Kidney (tissue), 14 donors: ENCODE data around the gene GRIN2A. TPM values are rescaled to one million over a fixed set of nuclear protein-coding genes. Genes with fewer than 3 reads are reported as not detected.

ENCODE experiments used
- DNase-seq, 5 donors: peaks; one replicate each; pipeline ENCODE4 v3.0.0-alpha.2; 2013 to 2020
- FAIRE-seq: peaks from 2 replicates; lab custom pipeline; 2012; peaks lifted over from hg19 to GRCh38; lab: Jason Lieb, UNC
- H3K27ac ChIP-seq, 2 donors: one replicate each; pipeline ENCODE4 v1.7.0; 2013; ENCODE audit warnings: low read depth in 2 of 2, low read length in 2 of 2, inconsistent platforms in 1 of 2
- H3K27me3 ChIP-seq: one replicate; pipeline ENCODE4 v1.7.1; 2013; ENCODE audit warnings: low read length, inconsistent platforms; ENCODE audit not compliant: control insufficient read depth, insufficient read depth
- H3K36me3 ChIP-seq, 3 donors: one replicate each; pipeline versions ENCODE4 v1.7.0 to v1.7.1; 2013; ENCODE audit warnings: low read length in 3 of 3, control low read depth in 1 of 3, inconsistent platforms in 1 of 3; ENCODE audit not compliant: insufficient read depth in 3 of 3, control insufficient read depth in 2 of 3
- H3K4me1 ChIP-seq, 3 donors: one replicate each; pipeline versions ENCODE4 v1.7.0 to v1.7.1; 2013; ENCODE audit warnings: low read length in 3 of 3, inconsistent platforms in 1 of 3, low read depth in 1 of 3; ENCODE audit not compliant: control insufficient read depth in 2 of 3, insufficient read depth in 2 of 3
- H3K4me3 ChIP-seq, 3 donors: one replicate each; pipeline versions ENCODE4 v1.7.0 to v1.8.1; 2013; ENCODE audit warnings: low read length in 3 of 3, control low read depth in 1 of 3, inconsistent platforms in 1 of 3
- H3K9ac ChIP-seq, 3 donors: one replicate each; pipeline versions ENCODE4 v1.7.0 to v1.7.1; 2013; ENCODE audit warnings: low read length in 3 of 3, control low read depth in 1 of 3, inconsistent platforms in 1 of 3
- H3K9me3 ChIP-seq, 3 donors: one replicate each; pipeline versions ENCODE4 v1.7.0 to v1.7.1; 2013; ENCODE audit warnings: low read length in 3 of 3, control low read depth in 1 of 3, inconsistent platforms in 1 of 3; ENCODE audit not compliant: control insufficient read depth in 2 of 3, insufficient read depth in 1 of 3
- intact Hi-C: fragments of 100-400 bp; cut with DNase I; formaldehyde crosslinking; loops from one replicate; pipeline ENCODE4 v1.11.1; 2022
- polyA plus RNA-seq: library from polyadenylated mRNA; stranded (reverse); fragments of 350-450 nt; fragmentation: Illumina TruSeq; extraction: RNeasy Lipid Tissue Mini Kit (QIAGEN cat#74804); gene quantifications from one replicate; pipeline ENCODE4 v1.2.3, GENCODE V29; 2014; ENCODE audit warnings: low read depth, low replicate concordance; ENCODE audit not compliant: insufficient read depth
- total RNA-seq: library from RNA; stranded (reverse); fragmentation: NEBNext Ultra II Directional; extraction: Animal tissue kit (Norgen Biotek cat#: 25700); gene quantifications from one replicate; pipeline ENCODE4 v1.2.1, GENCODE V29; 2021
- TF ChIP-seq, protein P1 (sequence below): IDR thresholded peaks from 3 replicates; pipeline ENCODE4 v1.5.1; 2012; ENCODE audit warnings: mild to moderate bottlenecking, moderate library complexity, borderline replicate concordance; ENCODE audit not compliant: insufficient read depth; ENCODE audit errors: extremely low read depth
- donor health status: control.
- donor health status: control.
- donor health status: control.
- donor health status: control.
- donor health status: control.
- donor health status: DM: yes; HTN: yes; CAD: no.
- donor health status: Normal renal cell carcinoma (clear cell type).

Gene GRIN2A
- total and polyA plus RNA-seq, 2 donors from 2014 or later, result 0.28 to 6.5 TPM

DNA sequence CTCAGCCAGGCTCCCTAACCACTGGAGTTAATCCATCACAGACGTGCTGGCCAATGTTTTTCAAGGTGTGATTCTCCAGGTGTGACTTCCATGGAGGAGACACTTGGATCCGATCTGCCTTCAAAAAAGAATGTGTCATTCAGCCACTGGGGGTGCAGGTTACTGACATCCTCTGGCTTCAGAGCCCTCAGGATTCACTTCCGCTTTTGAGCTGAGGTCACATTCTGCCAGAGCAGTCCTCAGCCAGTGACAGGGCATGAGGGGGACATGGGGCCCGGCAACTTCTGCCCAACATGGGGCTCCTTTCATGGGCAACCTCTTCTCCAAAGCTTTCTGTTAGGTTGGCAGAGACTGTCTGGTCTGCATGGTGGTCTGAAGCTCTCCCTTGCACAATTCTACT is 81.4 kb downstream of the GRIN2A start:
- no peak for DNase-seq
- no peak overlapping the region for H3K4me3 ChIP-seq
- H3K27ac ChIP-seq, result no peak overlapping the region
- H3K9me3 ChIP-seq, result no peaks in the 10 kb centered on the region
- no peak for FAIRE-seq
- TF ChIP-seq, protein P1, sequence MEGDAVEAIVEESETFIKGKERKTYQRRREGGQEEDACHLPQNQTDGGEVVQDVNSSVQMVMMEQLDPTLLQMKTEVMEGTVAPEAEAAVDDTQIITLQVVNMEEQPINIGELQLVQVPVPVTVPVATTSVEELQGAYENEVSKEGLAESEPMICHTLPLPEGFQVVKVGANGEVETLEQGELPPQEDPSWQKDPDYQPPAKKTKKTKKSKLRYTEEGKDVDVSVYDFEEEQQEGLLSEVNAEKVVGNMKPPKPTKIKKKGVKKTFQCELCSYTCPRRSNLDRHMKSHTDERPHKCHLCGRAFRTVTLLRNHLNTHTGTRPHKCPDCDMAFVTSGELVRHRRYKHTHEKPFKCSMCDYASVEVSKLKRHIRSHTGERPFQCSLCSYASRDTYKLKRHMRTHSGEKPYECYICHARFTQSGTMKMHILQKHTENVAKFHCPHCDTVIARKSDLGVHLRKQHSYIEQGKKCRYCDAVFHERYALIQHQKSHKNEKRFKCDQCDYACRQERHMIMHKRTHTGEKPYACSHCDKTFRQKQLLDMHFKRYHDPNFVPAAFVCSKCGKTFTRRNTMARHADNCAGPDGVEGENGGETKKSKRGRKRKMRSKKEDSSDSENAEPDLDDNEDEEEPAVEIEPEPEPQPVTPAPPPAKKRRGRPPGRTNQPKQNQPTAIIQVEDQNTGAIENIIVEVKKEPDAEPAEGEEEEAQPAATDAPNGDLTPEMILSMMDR, result no peak
- no peaks in the 10 kb centered on the region for H3K36me3 ChIP-seq
- no peaks in the 10 kb centered on the region for H3K4me1 ChIP-seq
- intact Hi-C loops, result no loop called here
- H3K9ac ChIP-seq, result no peak overlapping the region
- no peaks in the 10 kb centered on the region for H3K27me3 ChIP-seq

DNA sequence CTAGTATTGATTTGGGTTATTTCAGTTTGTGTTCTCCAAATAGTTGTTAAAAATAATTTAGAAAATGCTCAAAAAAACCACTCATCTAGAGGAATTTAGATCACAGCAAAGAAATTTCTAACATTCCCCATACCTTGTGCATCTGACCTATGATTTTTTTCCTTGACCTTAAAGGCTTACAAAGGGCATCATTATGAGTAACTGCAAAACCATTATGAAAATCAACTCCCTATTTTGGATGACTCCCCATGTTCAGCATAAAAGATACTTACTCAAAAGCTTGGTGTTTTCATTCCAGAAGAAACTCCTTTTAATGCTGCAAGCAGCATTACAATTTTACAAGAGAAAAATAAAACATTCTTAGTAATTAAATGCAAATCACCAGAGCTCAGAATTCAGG is 83.2 kb downstream of the GRIN2A start:
- H3K4me1 ChIP-seq, result no peaks in the 10 kb centered on the region
- DNase-seq, result no peak
- no peaks in the 10 kb centered on the region for H3K36me3 ChIP-seq
- TF ChIP-seq, protein P1, result no peak
- FAIRE-seq, result no peak
- H3K9me3 ChIP-seq, result no peaks in the 10 kb centered on the region
- H3K4me3 ChIP-seq, result no peak overlapping the region
- no peak overlapping the region for H3K9ac ChIP-seq
- no peaks in the 10 kb centered on the region for H3K27me3 ChIP-seq
- H3K27ac ChIP-seq, result no peak overlapping the region
- intact Hi-C loops, result no loop called here

DNA sequence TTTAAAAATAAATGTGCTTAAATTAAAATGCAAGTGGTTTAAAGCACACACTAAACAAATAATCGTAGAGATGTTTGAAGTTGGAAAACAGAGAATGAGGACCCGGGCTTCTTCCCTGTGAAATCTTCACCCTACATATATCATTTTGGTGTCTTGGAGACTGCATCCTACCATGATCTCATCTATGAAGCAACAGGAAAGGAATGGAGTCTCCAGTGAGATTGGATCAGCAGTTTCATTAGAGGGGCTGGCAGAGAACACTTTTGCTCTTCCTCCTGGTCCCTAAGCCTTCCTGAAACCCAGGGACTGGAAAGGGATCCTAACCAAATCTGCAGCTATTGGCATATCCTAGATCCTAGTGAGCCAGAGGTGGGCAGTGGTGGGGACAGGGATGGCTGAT is 85.0 kb downstream of the GRIN2A start:
- TF ChIP-seq, protein P1, result no peak
- DNase-seq (no peak), FAIRE-seq (no peak)
- Histone ChIP-seq H3K27me3 (no peaks in the 10 kb centered on the region), H3K27ac (no peak overlapping the region), H3K4me1 (no peaks in the 10 kb centered on the region), H3K9ac (no peak overlapping the region), H3K4me3 (no peak overlapping the region), H3K36me3 (no peaks in the 10 kb centered on the region), H3K9me3 (no peaks in the 10 kb centered on the region)
- intact Hi-C loops, result no loop called here

DNA sequence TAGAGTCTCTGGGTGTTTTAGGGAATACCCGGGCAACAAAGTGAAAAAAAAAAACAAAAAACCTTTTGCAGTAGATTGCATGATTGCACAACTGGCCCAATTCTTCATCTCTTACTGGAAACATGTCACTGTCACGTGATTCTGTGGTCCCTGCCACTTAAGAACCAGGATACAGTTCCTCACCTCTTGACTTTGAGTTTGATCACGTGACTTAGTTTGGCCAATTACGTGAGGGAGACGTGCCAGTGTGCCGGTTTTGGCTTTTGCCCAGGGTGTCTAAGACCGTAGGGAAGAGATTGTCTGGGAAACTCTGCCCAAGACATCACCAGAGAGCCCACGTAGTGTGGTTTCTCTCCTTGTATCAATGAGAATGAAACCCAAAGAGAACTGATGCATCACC is 88.7 kb downstream of the GRIN2A start:
- H3K9me3 ChIP-seq, result no peaks in the 10 kb centered on the region
- H3K9ac ChIP-seq, result no peak overlapping the region
- no peak for DNase-seq
- H3K4me3 ChIP-seq, result no peak overlapping the region
- H3K36me3 ChIP-seq, result no peaks in the 10 kb centered on the region
- no peaks in the 10 kb centered on the region for H3K4me1 ChIP-seq
- intact Hi-C loops, result no loop called here
- no peaks in the 10 kb centered on the region for H3K27me3 ChIP-seq
- H3K27ac ChIP-seq, result no peak overlapping the region
- FAIRE-seq, result no peak
- TF ChIP-seq, protein P1, result no peak
